ENCODE data around the gene CA12.

GRCh38 chr15:63401078-63401477 lies 19.4 kb upstream of the CA12 start:
- TF ChIP-seq, protein P1, sequence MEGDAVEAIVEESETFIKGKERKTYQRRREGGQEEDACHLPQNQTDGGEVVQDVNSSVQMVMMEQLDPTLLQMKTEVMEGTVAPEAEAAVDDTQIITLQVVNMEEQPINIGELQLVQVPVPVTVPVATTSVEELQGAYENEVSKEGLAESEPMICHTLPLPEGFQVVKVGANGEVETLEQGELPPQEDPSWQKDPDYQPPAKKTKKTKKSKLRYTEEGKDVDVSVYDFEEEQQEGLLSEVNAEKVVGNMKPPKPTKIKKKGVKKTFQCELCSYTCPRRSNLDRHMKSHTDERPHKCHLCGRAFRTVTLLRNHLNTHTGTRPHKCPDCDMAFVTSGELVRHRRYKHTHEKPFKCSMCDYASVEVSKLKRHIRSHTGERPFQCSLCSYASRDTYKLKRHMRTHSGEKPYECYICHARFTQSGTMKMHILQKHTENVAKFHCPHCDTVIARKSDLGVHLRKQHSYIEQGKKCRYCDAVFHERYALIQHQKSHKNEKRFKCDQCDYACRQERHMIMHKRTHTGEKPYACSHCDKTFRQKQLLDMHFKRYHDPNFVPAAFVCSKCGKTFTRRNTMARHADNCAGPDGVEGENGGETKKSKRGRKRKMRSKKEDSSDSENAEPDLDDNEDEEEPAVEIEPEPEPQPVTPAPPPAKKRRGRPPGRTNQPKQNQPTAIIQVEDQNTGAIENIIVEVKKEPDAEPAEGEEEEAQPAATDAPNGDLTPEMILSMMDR (IDR thresholded peaks at IDR 0.05; ENCODE audit: control extremely low read depth in 1 of 3, insufficient read depth in 1 of 3, low read depth in 1 of 3, low read length in 3 of 3) = no peak
- TF ChIP-seq RAD21 (IDR thresholded peaks at IDR 0.05 in 1 of 2, conservative IDR thresholded peaks at IDR 0.05 in 1 of 2; ENCODE audit: low read depth in 2 of 2, low read length in 2 of 2) (no peak), USF2 (IDR thresholded peaks at IDR 0.05; ENCODE audit: low read length) (no peak), TAF7 (optimal IDR thresholded peaks at IDR 0.05; ENCODE audit: borderline replicate concordance, low read depth, low read length) (no peak), PHF8 (conservative IDR thresholded peaks at IDR 0.05; ENCODE audit: low read depth, low read length) (no peak), SUZ12 (IDR thresholded peaks at IDR 0.05; ENCODE audit: low read length) (no peak), TCF12 (IDR thresholded peaks at IDR 0.05; ENCODE audit: low read depth, low read length) (no peak), RFX5 (IDR thresholded peaks at IDR 0.05; ENCODE audit: borderline replicate concordance, low read depth, low read length) (no peak), POLR2A (IDR thresholded peaks at IDR 0.05; ENCODE audit: control extremely low read depth in 1 of 2, low read depth in 2 of 2, low read length in 2 of 2) (no peak), MAFK (IDR thresholded peaks at IDR 0.05; ENCODE audit: low read depth, low read length) (no peak), POLR2AphosphoS5 (IDR thresholded peaks at IDR 0.05; ENCODE audit: low read depth, low read length) (no peak)
